Mesendoderm (in vitro differentiated cells): ENCODE data around the gene CALML6.

Experiments
- DNase-seq: peaks from one replicate; pipeline ENCODE4 v3.0.0; 2013
- H2AK5ac ChIP-seq: 2 replicates; pipeline ENCODE4 v1.6.1; 2013; ENCODE audit warnings: low read length, inconsistent platforms
- H2BK120ac ChIP-seq: 2 replicates; pipeline ENCODE4 v1.6.1; 2013; ENCODE audit warnings: low read depth, mild to moderate bottlenecking, low read length, moderate library complexity, mixed read lengths
- H2BK15ac ChIP-seq: replicated peaks from 2 replicates; pipeline ENCODE4 v1.6.1; 2013; ENCODE audit warnings: low read depth, mild to moderate bottlenecking, moderate library complexity
- H2BK5ac ChIP-seq: 2 replicates; pipeline ENCODE4 v1.6.1; 2013; ENCODE audit warnings: low read length, inconsistent platforms
- H3K18ac ChIP-seq: 2 replicates; pipeline ENCODE4 v1.6.1; 2013; ENCODE audit warnings: mild to moderate bottlenecking, low read length, mixed read lengths
- H3K23ac ChIP-seq: one replicate; pipeline ENCODE4 v1.6.1; 2013; ENCODE audit warnings: low read length
- H3K27ac ChIP-seq: 2 replicates; pipeline ENCODE4 v1.5.1; 2013; ENCODE audit warnings: low read depth, mild to moderate bottlenecking, inconsistent platforms, low read length, moderate library complexity
- H3K27me3 ChIP-seq: 2 replicates; pipeline ENCODE4 v1.6.1; 2013; ENCODE audit warnings: low read length, control low read depth, mild to moderate bottlenecking, inconsistent platforms; ENCODE audit not compliant: insufficient read depth, poor library complexity
- H3K36me3 ChIP-seq: 2 replicates; pipeline ENCODE4 v1.6.1; 2013; ENCODE audit warnings: low read length, inconsistent platforms; ENCODE audit not compliant: control insufficient read depth, insufficient read depth
- H3K4ac ChIP-seq: one replicate; pipeline ENCODE4 v1.6.1; 2013; ENCODE audit warnings: low read depth, mild to moderate bottlenecking, low read length, moderate library complexity
- H3K4me1 ChIP-seq: 2 replicates; pipeline ENCODE4 v1.6.1; 2013; ENCODE audit warnings: low read depth, low read length, inconsistent platforms; ENCODE audit not compliant: control insufficient read depth
- H3K4me2 ChIP-seq: 2 replicates; pipeline ENCODE4 v1.6.1; 2013; ENCODE audit warnings: low read length
- H3K4me3 ChIP-seq: 2 replicates; pipeline ENCODE4 v1.5.1; 2013; ENCODE audit warnings: mild to moderate bottlenecking, low read length
- H3K56ac ChIP-seq: one replicate; pipeline ENCODE4 v1.6.1; 2013; ENCODE audit warnings: low read length
- H3K79me1 ChIP-seq: 2 replicates; pipeline ENCODE4 v1.6.1; 2013; ENCODE audit warnings: low read length, inconsistent platforms
- H3K79me2 ChIP-seq: 2 replicates; pipeline ENCODE4 v1.6.1; 2013; ENCODE audit warnings: mild to moderate bottlenecking, low read length; ENCODE audit not compliant: control insufficient read depth, insufficient read depth
- H3K9ac ChIP-seq: 2 replicates; pipeline ENCODE4 v1.6.1; 2013; ENCODE audit warnings: low read length, inconsistent platforms
- H4K5ac ChIP-seq: one replicate; pipeline ENCODE4 v1.6.1; 2013; ENCODE audit warnings: low read length
- H4K8ac ChIP-seq: one replicate; pipeline ENCODE4 v1.6.1; 2013; ENCODE audit warnings: low read depth, mild to moderate bottlenecking, control low read depth, low read length, moderate library complexity
- WGBS: extraction: QIAGEN DNeasy Blood & Tissue Kit; methylation state at CpG from one replicate; pipeline ENCODE4 v1.1.7; 2013; ENCODE audit warnings: low lambda C conversion rate, missing lambda C conversion rate; ENCODE audit not compliant: insufficient coverage; ENCODE audit errors: extremely low coverage; 5-methylcytosine and 5-hydroxymethylcytosine counted together

Gene CALML6

GRCh38 chr1:1924386-1924785, 9.3 kb downstream of the CALML6 start:
- H3K79me2 ChIP-seq, result no peaks in the 10 kb centered on the region
- no peaks in the 10 kb centered on the region for H3K27me3 ChIP-seq
- no peak overlapping the region for H3K56ac ChIP-seq
- no peak overlapping the region for H3K23ac ChIP-seq
- H3K27ac ChIP-seq, result no peak overlapping the region
- H3K4ac ChIP-seq, result no peak overlapping the region
- H3K79me1 ChIP-seq, result no peaks in the 10 kb centered on the region
- no peak overlapping the region for H2BK5ac ChIP-seq
- H2BK15ac ChIP-seq, result no peak overlapping the region
- H3K36me3 ChIP-seq, result no peaks in the 10 kb centered on the region
- no peak overlapping the region for H4K5ac ChIP-seq
- WGBS, result no CpG with 5 or more reads among the region's 18 CpGs
- no peak overlapping the region for H3K18ac ChIP-seq
- no peak overlapping the region for H4K8ac ChIP-seq
- no peak overlapping the region for H3K4me3 ChIP-seq
- DNase-seq, result no peak
- no peak overlapping the region for H2AK5ac ChIP-seq
- H2BK120ac ChIP-seq, result no peak overlapping the region
- peaks cover 3% of the 10 kb centered on the region for H3K4me1 ChIP-seq
- H3K9ac ChIP-seq, result no peak overlapping the region
- H3K4me2 ChIP-seq, result no peak overlapping the region

DNA sequence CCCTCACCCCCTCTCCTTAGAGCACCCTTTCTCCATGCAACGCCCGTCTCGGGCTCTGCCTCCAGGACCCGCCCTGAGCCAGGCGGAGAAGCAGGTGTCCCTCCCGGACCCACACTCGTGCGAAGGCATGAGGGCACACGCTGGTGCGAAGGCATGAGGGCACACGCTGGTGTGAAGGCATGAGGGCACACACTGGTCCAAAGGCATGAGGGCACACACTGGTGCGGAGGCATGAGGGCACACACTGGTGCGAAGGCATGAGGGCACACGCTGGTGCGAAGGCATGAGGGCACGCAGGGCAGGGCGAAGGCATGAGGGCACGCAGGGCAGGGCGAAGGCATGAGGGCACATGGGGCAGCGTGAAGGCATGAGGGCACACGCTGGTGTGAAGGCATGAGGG, 9.8 kb downstream of the CALML6 start:
- no peak overlapping the region for H3K9ac ChIP-seq
- H2BK120ac ChIP-seq, result no peak overlapping the region
- no peaks in the 10 kb centered on the region for H3K79me1 ChIP-seq
- no peak overlapping the region for H4K8ac ChIP-seq
- no peak overlapping the region for H3K4me2 ChIP-seq
- no peak overlapping the region for H2BK5ac ChIP-seq
- no peak overlapping the region for H2BK15ac ChIP-seq
- no peak overlapping the region for H3K4ac ChIP-seq
- no CpG with 5 or more reads among the region's 21 CpGs for WGBS
- no peak overlapping the region for H3K23ac ChIP-seq
- H3K4me3 ChIP-seq, result no peak overlapping the region
- H3K27me3 ChIP-seq, result no peaks in the 10 kb centered on the region
- DNase-seq, result no peak
- no peaks in the 10 kb centered on the region for H3K79me2 ChIP-seq
- no peak overlapping the region for H4K5ac ChIP-seq
- H3K27ac ChIP-seq, result no peak overlapping the region
- H2AK5ac ChIP-seq, result no peak overlapping the region
- no peak overlapping the region for H3K56ac ChIP-seq
- H3K4me1 ChIP-seq, result peaks cover 1% of the 10 kb centered on the region
- no peak overlapping the region for H3K18ac ChIP-seq
- H3K36me3 ChIP-seq, result no peaks in the 10 kb centered on the region

- Histone ChIP-seq H3K27ac (no peak overlapping the region), H3K4ac (no peak overlapping the region), H2BK5ac (no peak overlapping the region), H3K79me1 (no peaks in the 10 kb centered on the region), H3K4me3 (no peak overlapping the region), H4K8ac (no peak overlapping the region), H3K27me3 (no peaks in the 10 kb centered on the region), H2BK120ac (no peak overlapping the region), H4K5ac (no peak overlapping the region), H3K56ac (no peak overlapping the region), H3K23ac (no peak overlapping the region), H3K4me1 (no peaks in the 10 kb centered on the region), H3K4me2 (no peak overlapping the region), H3K79me2 (no peaks in the 10 kb centered on the region), H3K9ac (no peak overlapping the region), H2BK15ac (no peak overlapping the region), H2AK5ac (no peak overlapping the region), H3K18ac (no peak overlapping the region), H3K36me3 (no peaks in the 10 kb centered on the region)
- no peak for DNase-seq
- no CpG with 5 or more reads among the region's 27 CpGs for WGBS
These were observed 10.6 kb downstream of the CALML6 start for GRCh38 chr1:1925437-1926345.

DNA sequence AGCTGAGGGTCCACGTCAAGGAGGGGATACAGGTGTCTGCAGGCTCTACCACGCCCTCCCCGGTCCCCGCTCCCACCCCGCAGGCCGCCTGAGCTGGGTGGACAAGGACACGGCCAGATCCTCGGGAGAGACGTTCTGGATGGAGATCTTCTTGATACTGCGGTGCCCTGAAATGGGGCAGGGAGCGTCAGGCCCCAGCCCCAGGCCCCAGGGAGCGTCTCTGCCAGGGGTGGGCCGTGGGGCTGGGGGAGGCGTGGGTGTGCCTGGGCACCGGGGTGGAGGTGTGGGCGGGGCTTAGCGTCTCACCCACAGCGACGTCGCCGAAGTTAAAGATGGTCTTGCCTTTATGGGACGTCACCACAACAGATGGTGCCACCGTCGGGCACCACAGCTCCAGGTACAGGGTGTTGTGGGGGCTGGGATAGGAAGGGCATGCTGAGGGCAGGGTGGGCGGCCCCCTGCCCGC, 11.3 kb downstream of the CALML6 start:
- no peak overlapping the region for H2BK15ac ChIP-seq
- no peak overlapping the region for H3K27ac ChIP-seq
- H3K23ac ChIP-seq, result no peak overlapping the region
- no peak overlapping the region for H3K9ac ChIP-seq
- no peak overlapping the region for H3K4ac ChIP-seq
- no peak overlapping the region for H4K5ac ChIP-seq
- no peak overlapping the region for H3K56ac ChIP-seq
- no peaks in the 10 kb centered on the region for H3K79me1 ChIP-seq
- no peak overlapping the region for H3K18ac ChIP-seq
- no peak overlapping the region for H4K8ac ChIP-seq
- no peak overlapping the region for H2BK120ac ChIP-seq
- no CpG with 5 or more reads among the region's 26 CpGs for WGBS
- no peak overlapping the region for H2AK5ac ChIP-seq
- H3K4me2 ChIP-seq, result no peak overlapping the region
- no peaks in the 10 kb centered on the region for H3K27me3 ChIP-seq
- no peaks in the 10 kb centered on the region for H3K36me3 ChIP-seq
- no peak overlapping the region for H3K4me3 ChIP-seq
- no peak for DNase-seq
- no peak overlapping the region for H2BK5ac ChIP-seq
- H3K4me1 ChIP-seq, result no peaks in the 10 kb centered on the region
- H3K79me2 ChIP-seq, result no peaks in the 10 kb centered on the region

DNA sequence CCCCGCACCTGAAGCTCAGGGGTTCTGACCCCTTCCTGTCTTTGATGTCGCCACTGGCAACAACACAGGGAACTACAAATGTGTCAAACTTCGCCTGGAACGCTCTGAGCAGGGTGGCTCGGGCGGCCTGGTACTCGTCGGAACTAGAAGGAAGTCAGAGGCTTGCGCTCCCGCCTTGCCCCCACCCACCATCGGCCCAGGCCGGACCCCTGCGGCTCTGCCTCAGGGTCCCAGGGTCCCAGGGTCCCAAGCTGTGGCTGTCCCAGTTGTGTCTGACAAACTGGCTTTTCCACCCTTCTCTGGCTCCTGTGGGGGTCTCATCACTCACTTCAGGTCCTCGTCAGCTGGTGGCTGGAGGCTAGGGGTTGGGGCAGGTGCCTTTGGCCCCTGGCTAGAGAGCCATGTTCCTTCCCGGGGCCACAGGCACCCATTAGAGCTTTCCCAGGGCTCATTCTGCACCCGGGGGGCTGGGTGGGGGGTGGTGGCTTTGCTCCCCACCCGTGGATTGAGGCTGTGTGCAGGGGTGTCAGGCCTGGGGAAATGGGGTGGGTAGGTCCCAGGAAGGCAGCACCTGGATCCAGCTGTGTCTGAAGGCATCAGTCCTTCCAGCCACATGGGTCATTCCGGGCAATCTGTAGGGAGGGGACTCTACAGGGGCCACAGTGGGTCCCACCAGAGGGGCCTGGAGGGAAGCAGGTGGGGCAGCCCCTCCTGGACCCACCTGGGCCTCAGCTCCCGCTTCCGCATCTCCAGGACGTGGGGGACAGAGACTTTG, 12.0 kb downstream of the CALML6 start:
- no peak overlapping the region for H3K4ac ChIP-seq
- H2BK5ac ChIP-seq, result no peak overlapping the region
- no peaks in the 10 kb centered on the region for H3K79me1 ChIP-seq
- H3K9ac ChIP-seq, result no peak overlapping the region
- H4K8ac ChIP-seq, result no peak overlapping the region
- no peak overlapping the region for H2BK15ac ChIP-seq
- no peak overlapping the region for H2BK120ac ChIP-seq
- H3K27ac ChIP-seq, result no peak overlapping the region
- no peak overlapping the region for H3K23ac ChIP-seq
- no peak for DNase-seq
- no peak overlapping the region for H3K4me2 ChIP-seq
- H3K36me3 ChIP-seq, result no peaks in the 10 kb centered on the region
- WGBS, result no CpG with 5 or more reads among the region's 21 CpGs
- H2AK5ac ChIP-seq, result no peak overlapping the region
- no peaks in the 10 kb centered on the region for H3K27me3 ChIP-seq
- H3K18ac ChIP-seq, result no peak overlapping the region
- no peaks in the 10 kb centered on the region for H3K79me2 ChIP-seq
- no peak overlapping the region for H3K56ac ChIP-seq
- no peak overlapping the region for H4K5ac ChIP-seq
- H3K4me3 ChIP-seq, result no peak overlapping the region
- H3K4me1 ChIP-seq, result no peaks in the 10 kb centered on the region
